ENCODE results near the gene SMIM24. TPM values are rescaled to one million over a fixed set of nuclear protein-coding genes. Genes with fewer than 3 reads are reported as not detected.

SMIM24 gene
- total RNA-seq, 1 donor from 2014 or later: not detected

- TF ChIP-seq CTCF (IDR thresholded peaks at IDR 0.05): no peak
- no peaks in the 10 kb centered on the region for H3K9me3 Mint-ChIP-seq (ENCODE audit: unreplicated experiment)
- H3K4me1 Mint-ChIP-seq (ENCODE audit: unreplicated experiment): peaks cover 15% of the 10 kb centered on the region
- peak overlapping the region; percentile 96 for H3K27ac Mint-ChIP-seq (ENCODE audit: unreplicated experiment)
- peaks cover 8% of the 10 kb centered on the region for H3K36me3 Mint-ChIP-seq (ENCODE audit: unreplicated experiment)
- no peak for DNase-seq (ENCODE audit: extremely low spot score, unreplicated experiment)
- H3K27me3 Mint-ChIP-seq (ENCODE audit: unreplicated experiment): no peaks in the 10 kb centered on the region
- H3K4me3 Mint-ChIP-seq (ENCODE audit: unreplicated experiment): peak overlapping the region; percentile 87
Measured at GRCh38 chr19:3499738-3500428, 19.6 kb upstream of the SMIM24 start.

DNA sequence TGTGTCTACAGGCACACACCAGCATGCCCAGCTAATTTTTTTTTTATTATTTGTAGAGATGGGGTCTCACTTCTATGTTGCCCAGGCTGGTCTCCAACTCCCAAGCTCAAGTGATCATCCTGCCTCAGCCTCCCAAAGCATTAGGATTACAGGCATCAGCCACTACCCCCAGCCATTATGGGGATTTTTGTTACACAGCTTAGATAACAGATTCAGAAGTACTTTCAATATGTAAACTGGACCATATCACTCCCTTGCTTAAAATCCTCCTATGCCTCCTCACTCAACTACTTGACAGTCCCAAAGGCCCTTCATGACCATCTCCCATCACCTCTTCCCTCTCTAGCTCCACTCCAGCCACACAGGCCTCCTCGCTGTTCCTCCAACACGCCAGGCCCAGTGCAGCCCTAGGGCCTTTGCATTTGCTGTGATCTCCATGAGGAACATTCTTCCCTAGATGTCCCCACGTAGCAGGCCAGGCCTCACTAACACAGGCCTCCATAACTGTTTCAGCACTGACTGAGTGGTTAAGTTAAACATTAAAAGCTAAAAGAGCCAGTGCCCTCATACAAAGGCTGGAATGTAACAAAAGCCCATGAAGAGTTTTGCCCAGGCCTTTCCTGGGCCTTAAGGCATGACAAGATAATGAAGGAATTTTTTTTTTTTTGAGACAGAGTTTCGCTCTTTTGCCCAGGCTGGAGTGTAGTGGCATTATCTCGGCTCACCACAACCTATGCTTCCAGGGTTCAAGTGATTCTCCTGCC is 17.6 kb upstream of the SMIM24 start:
- Mint-ChIP-seq H3K4me1 (ENCODE audit: unreplicated experiment) (peaks cover 15% of the 10 kb centered on the region), H3K9me3 (ENCODE audit: unreplicated experiment) (no peaks in the 10 kb centered on the region), H3K4me3 (ENCODE audit: unreplicated experiment) (peak overlapping the region; percentile 27), H3K27ac (ENCODE audit: unreplicated experiment) (no peak overlapping the region), H3K36me3 (ENCODE audit: unreplicated experiment) (peaks cover 10% of the 10 kb centered on the region), H3K27me3 (ENCODE audit: unreplicated experiment) (no peaks in the 10 kb centered on the region)
- DNase-seq (ENCODE audit: extremely low spot score, unreplicated experiment): no peak
- TF ChIP-seq CTCF (IDR thresholded peaks at IDR 0.05): no peak

DNA sequence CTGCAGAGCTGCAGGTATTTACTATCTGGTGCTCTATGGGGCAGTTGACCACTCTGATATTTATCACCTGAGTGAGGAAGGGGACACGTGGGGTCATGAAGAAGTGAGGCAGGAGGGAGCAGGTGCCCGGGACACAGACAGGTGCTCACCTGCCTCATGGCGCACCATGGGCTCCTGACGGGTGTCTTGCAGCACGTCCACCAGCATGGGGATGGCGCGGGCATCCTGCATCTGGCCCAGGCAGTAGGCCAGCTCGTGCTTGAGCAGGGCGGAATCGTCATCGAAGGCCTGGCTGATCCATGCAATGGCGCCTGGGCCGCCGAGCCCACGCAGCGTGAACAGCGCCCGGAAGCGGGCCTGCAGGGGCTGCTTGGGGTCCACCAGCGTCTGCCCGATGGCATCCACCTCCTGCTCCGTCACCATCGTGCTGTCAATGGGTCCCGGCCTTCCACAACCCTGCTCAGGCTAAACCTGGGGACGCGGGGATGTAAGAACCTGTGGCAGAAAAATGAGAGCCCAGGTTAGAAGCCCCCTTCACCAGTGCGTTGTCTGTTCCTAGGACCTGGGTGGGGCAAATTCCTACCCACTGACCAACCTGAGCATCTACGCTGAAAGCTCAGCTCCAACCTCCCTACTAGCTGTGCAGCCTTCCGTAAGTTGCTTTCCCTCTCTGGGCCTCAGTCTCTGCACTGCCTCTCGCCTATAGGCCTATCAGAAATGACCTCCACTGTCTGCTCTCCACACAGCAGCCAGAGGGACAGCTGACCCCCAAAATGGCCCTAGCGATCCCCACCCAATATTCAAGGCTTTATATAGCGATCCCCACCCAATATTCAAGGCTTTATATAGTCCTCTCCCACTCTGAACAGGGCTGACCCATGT is 16.3 kb upstream of the SMIM24 start:
- H3K27me3 Mint-ChIP-seq (ENCODE audit: unreplicated experiment): no peaks in the 10 kb centered on the region
- H3K36me3 Mint-ChIP-seq (ENCODE audit: unreplicated experiment): peaks cover 13% of the 10 kb centered on the region
- H3K9me3 Mint-ChIP-seq (ENCODE audit: unreplicated experiment): no peaks in the 10 kb centered on the region
- H3K4me3 Mint-ChIP-seq (ENCODE audit: unreplicated experiment): no peak overlapping the region
- no peak for DNase-seq (ENCODE audit: extremely low spot score, unreplicated experiment)
- H3K27ac Mint-ChIP-seq (ENCODE audit: unreplicated experiment): peak overlapping the region; percentile 34
- peaks cover 15% of the 10 kb centered on the region for H3K4me1 Mint-ChIP-seq (ENCODE audit: unreplicated experiment)
- no peak for TF ChIP-seq CTCF (IDR thresholded peaks at IDR 0.05)

DNA sequence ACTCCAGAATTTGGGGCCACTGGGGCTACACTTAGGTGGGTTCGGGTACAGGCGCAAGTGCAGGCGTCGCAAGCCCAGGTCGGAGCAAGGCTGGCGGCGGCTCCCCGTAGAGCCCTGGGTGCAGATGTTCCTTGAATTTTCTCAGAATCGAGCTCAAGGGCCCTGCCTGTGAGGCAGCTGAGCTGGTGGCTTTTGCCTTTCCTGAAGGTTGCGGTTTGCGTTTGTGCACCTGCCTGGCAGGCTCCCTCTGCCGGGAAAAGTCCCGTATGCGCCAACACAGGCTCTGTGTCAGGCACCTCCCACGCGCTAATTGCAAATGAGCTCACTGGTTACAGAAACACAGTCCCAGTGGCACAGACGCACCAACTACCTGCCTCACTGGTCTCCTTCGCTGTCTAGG is 14.2 kb upstream of the SMIM24 start:
- H3K4me1 Mint-ChIP-seq (ENCODE audit: unreplicated experiment): peaks cover 7% of the 10 kb centered on the region
- no peak for DNase-seq (ENCODE audit: extremely low spot score, unreplicated experiment)
- no peaks in the 10 kb centered on the region for H3K27me3 Mint-ChIP-seq (ENCODE audit: unreplicated experiment)
- no peak overlapping the region for H3K4me3 Mint-ChIP-seq (ENCODE audit: unreplicated experiment)
- H3K27ac Mint-ChIP-seq (ENCODE audit: unreplicated experiment): no peak overlapping the region
- H3K9me3 Mint-ChIP-seq (ENCODE audit: unreplicated experiment): no peaks in the 10 kb centered on the region
- peaks cover 13% of the 10 kb centered on the region for H3K36me3 Mint-ChIP-seq (ENCODE audit: unreplicated experiment)
- TF ChIP-seq CTCF (IDR thresholded peaks at IDR 0.05): no peak

Data from osteocyte (in vitro differentiated cells).